GM18508 (cell line): ENCODE results near the gene IQSEC1.

Source experiments
- ATAC-seq: cut with Tn5 transposase; IDR thresholded peaks from one replicate; pipeline ENCODE4 v1.9.1; 2021; ENCODE audit warnings: moderate number of reproducible peaks; ENCODE audit not compliant: insufficient read depth, unreplicated experiment

Gene IQSEC1

GRCh38 chr3:13108861-13109260 lies 35.6 kb upstream of the IQSEC1 start:
- no peak for ATAC-seq

DNA sequence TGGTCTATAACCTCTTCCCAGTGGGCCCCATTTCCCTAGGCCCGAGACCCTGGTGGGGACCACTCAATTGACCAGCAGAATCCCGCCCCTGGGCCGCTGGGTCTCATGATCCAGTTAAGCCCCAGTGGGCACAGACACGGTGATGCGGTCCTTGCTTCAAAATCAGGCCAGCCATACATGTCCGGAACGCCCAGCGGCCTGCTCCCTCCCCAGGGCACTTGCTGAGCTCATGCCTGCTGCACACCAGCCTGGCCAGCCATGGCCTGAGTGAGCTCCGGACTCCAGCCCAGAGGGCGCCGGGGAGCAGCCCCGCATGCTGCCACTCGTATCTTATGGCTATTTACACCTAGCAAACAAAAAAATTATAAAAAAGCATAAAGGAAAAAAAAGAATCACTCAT lies 34.4 kb upstream of the IQSEC1 start:
- no peak for ATAC-seq

GRCh38 chr3:13106308-13107001 lies 33.2 kb upstream of the IQSEC1 start:
- ATAC-seq, result no peak

DNA sequence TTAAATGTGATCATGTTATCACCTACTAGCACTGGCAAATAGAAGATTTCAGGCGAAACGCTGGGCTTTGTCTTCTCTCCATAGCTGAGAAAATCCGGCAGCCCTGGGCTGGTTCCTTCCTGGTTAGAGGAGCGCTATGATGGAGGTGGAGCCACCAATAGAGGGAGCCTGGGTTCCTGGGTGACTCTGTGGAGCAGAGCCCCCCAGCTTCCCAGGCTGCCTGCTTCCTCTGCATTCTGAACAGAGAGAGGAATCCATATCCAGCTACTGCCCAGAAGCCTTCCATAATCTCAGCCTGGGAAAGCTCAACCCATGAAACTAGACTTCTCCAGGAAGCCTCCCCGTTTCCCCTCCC lies 32.6 kb upstream of the IQSEC1 start:
- no peak for ATAC-seq

- no peak for ATAC-seq
Observed at GRCh38 chr3:13105181-13105895, 32.1 kb upstream of the IQSEC1 start.

- ATAC-seq, result no peak
Observed at GRCh38 chr3:13104511-13104910, 31.3 kb upstream of the IQSEC1 start.

- no peak for ATAC-seq
Observed at GRCh38 chr3:13103416-13104058, 30.3 kb upstream of the IQSEC1 start.

DNA sequence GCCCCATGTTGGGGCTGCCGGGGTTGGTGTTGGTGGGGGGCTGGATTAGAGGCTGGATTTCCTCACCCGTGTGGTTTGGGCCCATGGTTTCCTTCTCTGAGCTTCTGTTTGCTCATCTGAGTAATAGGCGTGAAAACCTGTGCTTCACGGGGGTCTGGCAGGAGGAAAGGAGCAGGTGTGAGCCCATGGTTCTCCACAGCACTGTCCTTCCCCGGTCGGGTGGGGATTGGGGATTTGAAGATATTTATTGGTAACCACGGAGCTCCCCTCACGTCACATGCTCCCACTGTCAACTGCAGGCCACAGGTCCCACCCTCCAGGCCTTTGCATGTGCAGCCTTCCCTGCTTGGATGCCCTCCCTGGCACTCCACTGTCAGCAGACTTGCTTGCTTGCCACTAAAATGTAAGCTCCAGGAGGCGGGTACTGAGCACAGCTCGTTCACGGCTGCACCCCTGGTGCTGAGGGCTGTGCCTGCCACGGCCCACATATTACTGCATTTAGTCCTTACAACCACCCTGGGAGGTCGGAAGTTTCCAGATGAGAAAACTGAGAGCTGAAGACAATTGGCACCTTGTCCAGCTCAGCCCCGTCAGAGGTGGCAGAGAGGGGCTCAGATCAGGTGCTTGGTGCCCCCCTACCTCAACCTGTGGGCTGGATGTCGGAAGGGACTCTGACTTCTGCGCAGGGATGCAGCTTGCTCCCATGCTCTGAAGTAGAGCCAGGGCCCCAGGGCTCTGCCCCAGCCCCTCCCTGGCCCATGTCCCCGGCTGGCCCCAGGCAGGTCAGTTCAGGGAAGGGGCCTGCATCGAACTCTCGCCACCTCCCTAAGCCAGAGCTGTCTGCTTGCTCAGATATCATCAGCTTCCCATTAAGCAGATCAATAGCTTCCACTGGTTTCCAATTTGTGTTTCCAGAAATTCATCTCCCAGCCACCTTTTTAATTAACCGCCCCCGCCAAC lies 29.4 kb upstream of the IQSEC1 start:
- ATAC-seq, result no peak

GRCh38 chr3:13099707-13100106 lies 26.5 kb upstream of the IQSEC1 start:
- ATAC-seq, result no peak

DNA sequence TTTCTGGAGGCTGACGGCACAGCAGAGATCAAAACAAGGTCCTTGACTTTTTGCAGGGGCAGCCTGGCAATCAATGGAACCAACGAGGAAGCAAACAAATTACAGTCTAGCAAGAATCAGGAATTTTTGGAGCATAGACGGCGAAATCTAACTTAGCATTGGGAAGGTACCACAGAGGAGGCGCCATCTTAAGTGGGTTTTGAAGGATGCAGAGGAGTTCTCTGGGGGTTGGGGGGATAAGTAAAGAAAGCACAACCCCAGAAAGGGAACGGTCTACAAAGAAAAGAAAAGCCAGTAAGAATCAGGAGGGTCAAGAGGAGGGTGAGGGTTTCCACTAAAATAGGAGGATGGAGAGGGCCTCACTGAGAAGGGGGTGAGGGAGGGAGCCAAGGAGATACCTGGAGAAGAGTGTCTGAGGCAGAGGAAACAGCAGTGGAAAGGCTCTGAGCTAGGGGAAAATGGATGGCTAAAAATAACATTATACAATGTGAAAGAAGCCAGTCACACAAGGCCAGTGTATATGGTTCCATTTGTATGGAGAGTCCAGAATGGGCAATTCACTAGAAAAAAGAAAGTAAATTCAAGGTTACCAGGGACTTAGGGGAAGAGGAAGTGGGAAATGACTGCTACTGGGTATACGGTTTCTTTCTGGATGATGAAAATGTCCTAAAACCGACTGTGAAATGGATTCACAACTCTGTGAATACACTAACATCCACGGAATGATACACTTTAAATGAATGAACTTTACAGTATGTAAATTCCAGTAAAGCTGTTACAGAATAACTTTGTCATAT lies 25.2 kb upstream of the IQSEC1 start:
- ATAC-seq, result no peak

DNA sequence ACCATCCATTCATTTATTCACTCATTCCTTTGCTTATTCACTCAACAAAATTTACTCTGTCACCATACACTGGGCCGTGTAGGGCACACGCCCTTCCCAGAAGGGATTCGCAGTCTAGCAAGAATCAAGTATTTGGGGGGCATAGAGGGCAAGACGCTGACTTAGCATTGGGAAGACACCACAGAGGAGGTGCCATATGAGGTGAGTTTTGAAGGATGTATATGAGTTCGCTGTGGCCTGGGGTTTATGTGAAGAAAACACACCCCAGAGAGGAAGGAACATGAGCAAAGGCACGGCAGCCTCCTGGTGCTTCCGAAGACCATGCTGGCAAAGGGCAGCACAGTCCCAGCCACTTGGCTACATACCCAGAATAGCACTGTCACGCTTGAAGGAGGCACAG lies 23.1 kb upstream of the IQSEC1 start:
- no peak for ATAC-seq

DNA sequence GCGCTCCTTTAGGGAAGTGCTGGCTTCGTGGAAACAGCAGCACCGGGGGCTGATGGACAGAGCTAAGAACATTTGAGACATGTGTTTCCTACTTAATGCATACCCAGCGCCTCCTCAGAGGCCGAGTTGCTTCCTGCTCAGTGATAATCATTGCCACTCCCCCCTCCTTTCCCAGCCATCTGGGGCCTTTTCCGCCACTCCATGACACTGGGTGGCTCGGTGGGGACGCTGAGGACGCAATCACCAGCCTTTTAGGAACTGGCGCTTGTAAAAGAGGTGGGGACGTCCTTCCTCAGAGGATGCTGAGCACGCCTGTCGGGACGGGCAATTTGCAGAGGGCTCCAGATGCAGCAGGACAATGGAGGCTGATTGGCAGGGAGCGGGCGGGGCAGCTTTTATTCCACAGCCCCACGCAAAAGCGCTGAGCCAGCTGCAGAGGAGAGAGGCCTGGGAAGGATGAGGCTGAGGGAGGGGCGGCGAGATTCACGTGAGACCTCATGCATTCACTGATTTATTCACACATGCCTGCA lies 22.2 kb upstream of the IQSEC1 start:
- no peak for ATAC-seq

DNA sequence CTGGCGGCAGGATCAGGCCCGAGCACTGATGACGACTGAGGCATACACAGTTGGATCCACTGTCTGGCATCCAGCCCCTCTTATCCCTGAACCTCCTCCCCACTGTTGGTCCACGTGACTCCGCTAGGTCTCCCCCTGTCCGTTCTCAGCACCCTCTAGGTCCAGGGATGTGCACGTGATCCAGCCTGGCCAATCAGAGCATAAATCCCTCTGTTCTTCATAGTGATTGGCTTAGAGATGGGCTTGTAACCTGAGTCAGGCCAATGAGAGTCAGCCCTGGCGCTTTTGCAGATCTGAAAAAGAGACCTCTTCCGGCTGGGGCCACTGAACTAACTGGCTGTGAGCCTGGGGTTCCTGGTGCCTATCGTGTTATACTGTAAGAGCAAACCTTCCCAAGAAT lies 20.5 kb upstream of the IQSEC1 start:
- ATAC-seq, result no peak

DNA sequence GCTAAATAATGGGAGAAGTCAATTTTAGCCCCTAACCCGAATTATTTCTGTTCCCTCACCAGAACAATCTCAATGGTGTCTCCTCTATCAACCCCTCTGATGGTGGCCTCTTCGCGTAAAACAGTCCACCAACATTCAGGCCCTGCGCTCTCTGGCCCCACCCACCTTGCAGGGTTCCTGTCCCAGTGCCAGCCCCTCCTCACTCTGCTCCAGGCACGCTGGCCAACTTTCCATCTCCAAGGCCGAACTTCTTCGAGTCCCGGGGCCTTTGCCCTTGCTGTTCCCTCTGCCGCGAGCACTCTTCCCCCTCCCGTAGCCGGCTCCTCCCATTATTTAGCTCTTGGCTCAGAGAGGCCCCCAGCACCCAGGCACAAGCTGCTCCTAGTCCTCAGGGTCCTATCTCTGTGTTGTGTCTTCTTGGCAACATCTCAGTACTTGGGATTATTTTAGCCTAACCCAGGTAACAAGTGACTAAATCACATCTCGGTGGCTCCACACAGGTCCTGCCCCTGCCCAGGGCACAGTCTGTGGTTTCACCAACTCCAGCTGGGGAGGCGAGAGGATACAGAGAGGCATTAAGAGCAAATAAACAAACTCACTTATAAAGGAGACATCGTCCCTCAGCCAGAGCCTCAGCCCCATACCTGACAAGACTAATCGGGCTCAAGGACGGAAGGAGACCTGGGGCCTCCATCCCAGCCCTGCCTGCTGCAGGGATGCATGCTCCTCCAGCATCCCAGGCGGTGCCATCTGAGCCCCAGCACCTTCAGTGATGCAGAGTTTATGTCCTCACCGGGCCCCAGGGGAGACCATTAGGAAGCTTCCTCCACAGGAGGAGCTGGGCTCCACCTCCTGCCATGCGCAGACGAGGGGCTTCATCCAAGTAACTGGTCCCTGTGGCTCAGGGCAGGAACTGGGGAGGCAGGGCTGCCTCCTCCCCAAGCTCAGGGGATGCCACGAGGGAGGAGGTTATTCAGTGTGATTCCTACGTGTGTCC lies 19.7 kb upstream of the IQSEC1 start:
- no peak for ATAC-seq

DNA sequence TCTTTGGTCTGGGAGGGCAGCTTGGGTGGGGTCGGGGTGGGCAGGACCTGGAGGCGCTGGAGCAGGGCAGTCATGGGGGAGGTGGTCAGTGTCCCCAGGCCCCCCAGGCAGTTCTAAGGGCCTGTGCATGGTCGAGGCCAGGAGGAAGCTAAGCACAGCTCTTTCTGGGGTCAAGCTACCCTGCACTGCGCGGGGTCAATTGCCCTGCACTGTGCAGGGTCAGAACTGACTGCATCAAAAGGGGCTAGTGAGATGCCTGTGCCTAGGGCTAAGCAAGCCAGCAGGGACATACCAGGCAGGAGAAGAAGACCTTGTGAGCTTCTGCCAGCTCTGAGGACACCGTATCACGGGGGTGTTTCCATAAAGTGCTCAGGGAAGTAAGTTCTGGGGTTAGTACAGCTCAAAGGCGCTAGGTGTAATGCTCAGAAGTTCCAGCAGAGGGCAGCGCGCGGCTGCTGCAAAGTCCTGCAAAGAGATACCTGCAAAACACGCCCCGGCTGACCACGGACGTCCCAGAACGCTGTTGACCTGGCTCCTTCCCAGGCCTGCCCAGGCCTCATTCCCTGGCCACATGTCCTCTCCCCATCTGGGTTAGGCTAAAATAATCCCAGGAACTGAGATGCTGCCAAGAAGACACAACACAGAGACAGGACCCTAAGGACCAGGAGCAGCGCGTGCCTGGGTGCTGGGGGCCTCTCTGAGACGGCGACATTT lies 18.8 kb upstream of the IQSEC1 start:
- ATAC-seq, result no peak

DNA sequence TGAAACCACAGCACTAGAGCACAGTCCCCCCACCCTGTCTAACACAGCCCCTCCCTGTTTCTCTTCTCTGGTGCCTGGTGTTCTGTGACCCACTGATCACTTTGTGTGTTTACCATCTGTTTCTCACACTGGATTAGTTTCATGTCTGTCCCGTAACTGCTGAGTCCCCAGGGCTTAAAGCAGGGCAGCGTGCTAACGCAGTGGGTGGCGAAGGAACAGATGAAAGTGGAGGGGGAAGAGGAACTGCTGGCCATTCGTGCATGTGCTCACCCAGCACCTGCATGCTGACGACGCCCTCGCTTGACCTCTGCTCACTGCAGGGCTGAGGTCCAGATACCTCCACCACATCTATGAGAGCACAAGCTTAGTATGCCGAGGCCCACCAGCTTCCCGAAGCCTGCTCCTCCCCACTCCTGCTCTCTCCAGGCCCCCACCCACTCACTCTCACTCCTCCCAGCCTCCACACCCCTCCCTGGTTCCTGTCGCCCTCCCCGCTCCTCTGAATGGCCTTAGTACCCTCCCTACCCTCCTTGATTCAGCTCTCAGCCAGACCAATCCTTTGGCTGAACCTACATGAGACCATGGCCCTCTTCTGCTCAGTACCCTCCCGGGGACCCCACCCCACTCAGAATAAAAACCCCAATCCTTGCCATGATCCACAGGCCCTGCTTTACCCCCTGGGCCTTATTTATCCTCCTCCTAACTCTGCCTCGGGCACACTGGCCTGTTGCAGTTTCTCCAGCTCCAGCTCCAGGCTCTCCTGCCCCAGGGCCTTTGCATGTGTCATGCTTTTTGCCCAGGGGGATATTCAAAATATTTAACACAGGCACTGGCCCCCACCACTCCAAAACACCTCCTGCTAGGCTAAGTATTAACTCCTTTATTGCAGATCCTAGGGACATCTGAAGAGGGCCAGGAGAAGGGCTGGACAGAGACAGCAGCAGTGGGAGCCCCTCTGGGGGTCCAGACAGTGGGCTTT lies 15.1 kb upstream of the IQSEC1 start:
- no peak for ATAC-seq
